H9 (cell line): ENCODE results near the gene GFER. TPM values are rescaled to one million over a fixed set of nuclear protein-coding genes. Genes with fewer than 3 reads are reported as not detected.

Experiments
- DNase-seq: peaks from one replicate; pipeline ENCODE4 v3.0.0-alpha.2; 2017
- H2AFZ ChIP-seq: one replicate; pipeline ENCODE4 v1.6.1; 2013; ENCODE audit warnings: mild to moderate bottlenecking, low read length, control low read depth, moderate library complexity
- H2AK5ac ChIP-seq: 2 replicates; pipeline ENCODE4 v1.6.1; 2013; ENCODE audit warnings: low read length, control low read depth, mixed read lengths; ENCODE audit not compliant: insufficient read length
- H2BK120ac ChIP-seq: one replicate; pipeline ENCODE4 v1.6.1; 2013; ENCODE audit warnings: low read depth, mild to moderate bottlenecking, low read length, control low read depth, inconsistent platforms; ENCODE audit not compliant: poor library complexity, severe bottlenecking
- H2BK12ac ChIP-seq: 2 replicates; pipeline ENCODE4 v1.6.1; 2013; ENCODE audit warnings: low read length, control low read depth, mixed read lengths, low read depth; ENCODE audit not compliant: insufficient read length
- H2BK15ac ChIP-seq: 2 replicates; pipeline ENCODE4 v1.6.1; 2013; ENCODE audit warnings: low read depth, low read length, control low read depth
- H2BK20ac ChIP-seq: one replicate; pipeline ENCODE4 v1.6.1; 2013; ENCODE audit warnings: low read depth, mild to moderate bottlenecking, low read length, control low read depth, inconsistent platforms; ENCODE audit not compliant: poor library complexity, severe bottlenecking
- H2BK5ac ChIP-seq: 2 replicates; pipeline ENCODE4 v1.6.1; 2013; ENCODE audit warnings: low read length, control low read depth, mixed read lengths; ENCODE audit not compliant: insufficient read length
- H3K14ac ChIP-seq: 2 replicates; pipeline ENCODE4 v1.6.1; 2013; ENCODE audit warnings: low read length, control low read depth; ENCODE audit not compliant: insufficient read depth
- H3K18ac ChIP-seq: 2 replicates; pipeline ENCODE4 v1.6.1; 2013; ENCODE audit warnings: low read depth, mild to moderate bottlenecking, mixed read lengths, low read length, control low read depth; ENCODE audit not compliant: insufficient read length
- H3K23ac ChIP-seq: 2 replicates; pipeline ENCODE4 v1.6.1; 2013; ENCODE audit warnings: low read length, control low read depth, mixed read lengths, low read depth; ENCODE audit not compliant: insufficient read length
- H3K23me2 ChIP-seq: 2 replicates; pipeline ENCODE4 v1.6.1; 2013; ENCODE audit warnings: low read depth, mild to moderate bottlenecking, mixed read lengths, low read length, control low read depth; ENCODE audit not compliant: insufficient read length, poor library complexity, severe bottlenecking
- H3K27ac ChIP-seq: 2 replicates; pipeline ENCODE4 v1.5.1; 2013; ENCODE audit warnings: low read length, control low read depth, mixed read lengths, low read depth; ENCODE audit not compliant: insufficient read length
- H3K27me3 ChIP-seq: 2 replicates; pipeline ENCODE4 v1.6.1; 2013; ENCODE audit warnings: low read length, control low read depth, inconsistent platforms; ENCODE audit not compliant: insufficient read depth
- H3K4ac ChIP-seq: 2 replicates; pipeline ENCODE4 v1.6.1; 2013; ENCODE audit warnings: low read depth, mild to moderate bottlenecking, control low read depth, inconsistent platforms, low read length, moderate library complexity
- H3K4me1 ChIP-seq: 2 replicates; pipeline ENCODE4 v1.6.1; 2013; ENCODE audit warnings: low read length, control low read depth, inconsistent platforms; ENCODE audit not compliant: insufficient read depth
- H3K4me2 ChIP-seq: 2 replicates; pipeline ENCODE4 v1.6.1; 2013; ENCODE audit warnings: low read length, control low read depth, mixed read lengths; ENCODE audit not compliant: insufficient read length, insufficient read depth
- H3K56ac ChIP-seq: 2 replicates; pipeline ENCODE4 v1.6.1; 2013; ENCODE audit warnings: low read depth, mild to moderate bottlenecking, mixed read lengths, low read length, control low read depth; ENCODE audit not compliant: insufficient read length
- H3K79me1 ChIP-seq: 2 replicates; pipeline ENCODE4 v1.6.1; 2013; ENCODE audit warnings: low read depth, mild to moderate bottlenecking, moderate library complexity, low read length, control low read depth, inconsistent platforms; ENCODE audit not compliant: insufficient read depth, poor library complexity, severe bottlenecking
- H3K79me2 ChIP-seq: 2 replicates; pipeline ENCODE4 v1.6.1; 2013; ENCODE audit warnings: low read length, control low read depth, inconsistent platforms; ENCODE audit not compliant: insufficient read depth
- H3K9ac ChIP-seq: 2 replicates; pipeline ENCODE4 v1.6.1; 2013; ENCODE audit warnings: low read length, control low read depth, mixed read lengths; ENCODE audit not compliant: insufficient read length; ENCODE audit errors: extremely low read depth
- H3K9me3 ChIP-seq: one replicate; pipeline ENCODE4 v1.6.1; 2013; ENCODE audit warnings: low read depth, low read length, inconsistent platforms; ENCODE audit not compliant: control insufficient read depth
- H3T11ph ChIP-seq: one replicate; pipeline ENCODE4 v1.6.1; 2013; ENCODE audit warnings: mild to moderate bottlenecking, low read length, control low read depth, inconsistent platforms
- H4K20me1 ChIP-seq: one replicate; pipeline ENCODE4 v1.6.1; 2013; ENCODE audit not compliant: control insufficient read depth, insufficient read length, insufficient read depth
- H4K5ac ChIP-seq: 2 replicates; pipeline ENCODE4 v1.6.1; 2013; ENCODE audit warnings: low read depth, mild to moderate bottlenecking, mixed read lengths, low read length, control low read depth; ENCODE audit not compliant: insufficient read length
- H4K8ac ChIP-seq: replicated peaks from 2 replicates; pipeline ENCODE4 v1.6.1; 2013; ENCODE audit warnings: low read length, control low read depth, mixed read lengths, low read depth; ENCODE audit not compliant: insufficient read length
- H4K91ac ChIP-seq: 2 replicates; pipeline ENCODE4 v1.6.1; 2013; ENCODE audit warnings: low read depth, mild to moderate bottlenecking, moderate library complexity, mixed read lengths, low read length, control low read depth; ENCODE audit not compliant: insufficient read length
- H3K27ac Mint-ChIP-seq, 3 experiments: 2 replicates in 2 of 3; 3 replicates in 1 of 3; pipeline ENCODE4 v1.8.0; 2020 to 2021; ENCODE audit warnings: mixed read lengths in 3 of 3, mild to moderate bottlenecking in 1 of 3, moderate library complexity in 1 of 3
- H3K27me3 Mint-ChIP-seq: 2 replicates; pipeline ENCODE4 v1.8.0; 2021; ENCODE audit warnings: low read depth, mild to moderate bottlenecking, moderate library complexity, mixed read lengths
- H3K36me3 Mint-ChIP-seq, 3 experiments: 2 replicates in 2 of 3; 3 replicates in 1 of 3; pipeline ENCODE4 v1.8.0; 2020 to 2021; ENCODE audit warnings: low read depth in 3 of 3, mixed read lengths in 3 of 3; ENCODE audit not compliant: insufficient read depth in 1 of 3
- H3K4me1 Mint-ChIP-seq, 2 experiments: 2 replicates each; pipeline ENCODE4 v1.8.0; 2020; ENCODE audit warnings: mixed read lengths in 2 of 2
- H3K4me3 Mint-ChIP-seq, 2 experiments: 2 replicates in 1 of 2; 3 replicates in 1 of 2; pipeline ENCODE4 v1.8.0; 2020 to 2021; ENCODE audit warnings: mild to moderate bottlenecking in 2 of 2, mixed read lengths in 2 of 2, moderate library complexity in 1 of 2
- H3K9me3 Mint-ChIP-seq, 2 experiments: 2 replicates in 1 of 2; 3 replicates in 1 of 2; pipeline ENCODE4 v1.8.0; 2020; ENCODE audit warnings: mild to moderate bottlenecking in 2 of 2, mixed read lengths in 2 of 2, moderate library complexity in 1 of 2
- CTCF ChIP-seq: fragments of 200-600 bp; sonication (generic); conservative IDR thresholded peaks from 3 replicates; pipeline ENCODE4 v1.8.0; 2021; ENCODE audit warnings: antibody characterized with exemption, mild to moderate bottlenecking
- WGBS: extraction: QIAGEN DNeasy Blood & Tissue Kit; methylation state at CpG from one replicate; pipeline ENCODE4 v1.1.7; 2013; ENCODE audit warnings: missing lambda C conversion rate, low lambda C conversion rate, mixed read lengths; ENCODE audit not compliant: insufficient read length; ENCODE audit errors: extremely low coverage; 5-methylcytosine and 5-hydroxymethylcytosine counted together
- total RNA-seq: library from RNA; stranded (reverse); gene quantifications from 2 replicates; pipeline ENCODE4 v1.2.1, GENCODE V29; 2021

Gene GFER
- total RNA-seq, 1 experiment from 2014 or later: 49.1 TPM

DNA sequence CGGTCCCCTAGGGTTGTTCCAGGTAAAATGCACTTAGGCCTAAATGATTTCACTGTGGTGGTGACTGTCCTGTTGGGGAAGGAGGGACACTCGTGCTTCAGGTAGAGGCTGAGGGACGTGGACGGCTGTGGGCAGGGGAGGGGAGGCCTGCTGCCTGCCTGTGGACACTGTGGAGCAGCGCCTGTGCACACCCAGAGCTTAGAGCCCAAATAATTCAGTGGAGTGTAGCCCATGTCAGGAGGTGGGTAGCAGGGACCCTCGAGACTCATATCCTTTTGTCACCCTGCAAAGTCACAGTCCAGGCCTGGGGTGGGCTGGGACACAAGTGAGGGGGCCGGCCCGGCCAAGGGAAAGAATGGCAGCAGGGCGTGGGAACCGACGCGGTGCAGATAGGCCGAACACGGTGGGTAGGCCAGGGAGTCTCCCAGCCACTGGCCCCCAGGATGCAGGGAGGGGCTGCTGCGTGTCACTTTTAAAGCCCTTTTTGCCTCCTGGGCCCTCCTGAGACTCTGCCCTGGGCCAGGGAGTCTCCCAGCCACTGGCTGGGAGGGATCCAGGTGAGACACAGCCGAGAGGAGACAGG, 42.0 kb downstream of the GFER start:
- Histone ChIP-seq H3K27me3 (peaks cover 8% of the 10 kb centered on the region; the same call in 1 of the 2 replicates), H3K27ac (no peak overlapping the region), H3T11ph (no peak overlapping the region), H3K23ac (no peak overlapping the region), H3K9me3 (no peaks in the 10 kb centered on the region), H2AK5ac (no peak overlapping the region), H2BK12ac (no peak overlapping the region), H2BK5ac (no peak overlapping the region), H3K9ac (no peak overlapping the region), H2BK15ac (no peak overlapping the region), H3K79me2 (no peaks in the 10 kb centered on the region), H3K18ac (no peak overlapping the region), H2BK20ac (no peak overlapping the region), H3K14ac (no peak overlapping the region), H4K8ac (no peak overlapping the region), H2AFZ (no peak overlapping the region), H4K91ac (no peak overlapping the region), H3K4me1 (no peaks in the 10 kb centered on the region; the same call in 1 of the 2 replicates), H3K56ac (no peak overlapping the region), H3K4ac (no peak overlapping the region), H2BK120ac (no peak overlapping the region), H3K23me2 (peaks cover 7% of the 10 kb centered on the region), H3K79me1 (no peaks in the 10 kb centered on the region), H4K20me1 (no peaks in the 10 kb centered on the region), H4K5ac (no peak overlapping the region), H3K4me2 (peak overlapping the region; percentile 8)
- Mint-ChIP-seq H3K4me3 (peak overlapping the region; percentile 33 to 76; a peak in 3 of 5 replicates), H3K27me3 (peaks cover 53% of the 10 kb centered on the region), H3K27ac (no peak overlapping the region; a peak in 1 of 7 replicates), H3K36me3 (no peaks in the 10 kb centered on the region), H3K4me1 (peaks cover 12 to 14% of the 10 kb centered on the region in 2 experiments), H3K9me3 (peaks cover 0 to 6% of the 10 kb centered on the region in 2 experiments; a peak in 3 of 5 replicates)
- no peak for DNase-seq
- TF ChIP-seq CTCF: no peak
- no CpG with 5 or more reads among the region's 16 CpGs for WGBS
